ENCODE results near the gene ZBTB25.

GRCh38 chr14:64434528-64434927 is 69.1 kb downstream of the ZBTB25 start:
- TF ChIP-seq GATA2 (IDR thresholded peaks at IDR 0.05; ENCODE audit: low read depth, low read length) (no peak), GATA3 (IDR thresholded peaks at IDR 0.05; ENCODE audit: low read depth, low read length) (no peak)
